GM12892 (cell line): Measurements from ENCODE around the gene MKNK2.

Experiments used
- POLR2A ChIP-seq: IDR thresholded peaks from 2 replicates; pipeline ENCODE4 v1.6.1; 2011; ENCODE audit warnings: low read depth, low read length, control low read depth
- TAF1 ChIP-seq: IDR thresholded peaks from 2 replicates; pipeline ENCODE4 v1.6.1; 2011; ENCODE audit warnings: low read depth, mild to moderate bottlenecking, control low read depth, low read length, borderline replicate concordance

- no peak for TF ChIP-seq TAF1
- TF ChIP-seq POLR2A, result no peak
Observed at GRCh38 chr19:2056837-2057192, 5.8 kb upstream of the MKNK2 start.
